ENCODE data around the gene PSMG4. TPM values are rescaled to one million over a fixed set of nuclear protein-coding genes. Genes with fewer than 3 reads are reported as not detected.

PSMG4 gene
- polyA plus RNA-seq, 2 of the 4 experiments (the other 2 are of a cell fraction), result 15.0 to 21.9 TPM

DNA sequence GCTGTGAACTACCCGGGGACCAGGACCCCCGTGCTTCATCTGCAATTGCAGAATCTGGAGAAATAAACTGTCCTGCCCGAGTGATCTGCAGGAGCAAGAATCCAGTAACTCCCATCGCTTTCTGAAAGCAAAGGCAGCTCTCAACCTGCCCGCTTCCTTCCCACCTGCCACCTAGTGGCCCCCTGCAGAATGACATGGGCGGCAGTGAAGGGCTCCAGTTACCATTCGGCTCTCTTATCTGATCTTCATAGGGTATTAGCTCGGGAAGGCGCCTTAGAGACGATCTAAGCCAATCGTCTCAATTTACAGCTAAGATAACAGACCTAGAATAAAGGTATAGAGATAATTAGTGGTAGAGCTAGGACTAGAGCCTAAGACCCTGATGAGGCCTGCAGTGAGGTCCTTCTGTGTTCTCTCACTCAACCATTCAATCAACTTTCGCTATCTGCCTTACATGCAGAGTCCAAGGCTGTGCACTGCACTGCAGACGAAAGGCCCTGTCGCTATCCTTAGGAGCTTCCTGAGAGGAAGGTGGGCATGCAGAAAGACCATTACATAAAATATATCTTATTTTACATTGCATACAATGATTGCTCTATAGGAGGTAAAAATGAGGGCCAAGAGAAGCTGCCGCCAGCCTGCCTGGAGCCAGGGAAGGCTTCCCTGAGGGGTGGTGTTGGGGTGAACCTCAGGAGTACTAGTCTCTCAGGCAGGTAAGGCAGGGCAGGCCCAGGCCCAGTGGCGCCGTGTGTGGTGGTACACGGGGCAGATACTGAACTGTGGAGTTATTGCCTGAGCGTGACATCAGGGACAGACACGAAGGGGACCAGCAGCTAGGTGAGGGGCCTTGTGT is 7.1 kb upstream of the PSMG4 start:
- POLR2A ChIA-PET, result interaction anchor here (0.6 to 3.2 kb wide), 3 partner anchors 21 to 94 kb away, joined by 4 to 9 read pairs (median 4); partner anchors contain the start of gene TUBB2A
- peak; percentile 81 to 91 for ATAC-seq
- Histone ChIP-seq H3K4me3 (no peak overlapping the region), H3K4me2 (peak overlapping the region; percentile 56), H3K9me3 (no peaks in the 10 kb centered on the region), H3K4me1 (peaks cover 6% of the 10 kb centered on the region; the same call in 1 of the 3 replicates), H3K27ac (peak overlapping the region; percentile 45 to 51; a peak in 3 of 6 replicates)
- 35% methylated on average over 19 of the region's 20 CpGs for WGBS (ENCODE audit: missing lambda C conversion rate)
- CTCF ChIA-PET, result interaction anchor here (0.6 to 6.8 kb wide), 29 partner anchors 10 to 183 kb away, joined by 3 to 54 read pairs (median 6); partner anchors contain the start of genes RIPK1 and TUBB2A
- peak; percentile 36; the same call in 1 of the 2 replicates for TF ChIP-seq GATA3 (IDR thresholded peaks at IDR 0.05; ENCODE audit: borderline replicate concordance)
- TF ChIP-seq CBX2 (IDR thresholded peaks at IDR 0.05; ENCODE audit: borderline replicate concordance, low read depth), result no peak
- TF ChIP-seq, protein P1, sequence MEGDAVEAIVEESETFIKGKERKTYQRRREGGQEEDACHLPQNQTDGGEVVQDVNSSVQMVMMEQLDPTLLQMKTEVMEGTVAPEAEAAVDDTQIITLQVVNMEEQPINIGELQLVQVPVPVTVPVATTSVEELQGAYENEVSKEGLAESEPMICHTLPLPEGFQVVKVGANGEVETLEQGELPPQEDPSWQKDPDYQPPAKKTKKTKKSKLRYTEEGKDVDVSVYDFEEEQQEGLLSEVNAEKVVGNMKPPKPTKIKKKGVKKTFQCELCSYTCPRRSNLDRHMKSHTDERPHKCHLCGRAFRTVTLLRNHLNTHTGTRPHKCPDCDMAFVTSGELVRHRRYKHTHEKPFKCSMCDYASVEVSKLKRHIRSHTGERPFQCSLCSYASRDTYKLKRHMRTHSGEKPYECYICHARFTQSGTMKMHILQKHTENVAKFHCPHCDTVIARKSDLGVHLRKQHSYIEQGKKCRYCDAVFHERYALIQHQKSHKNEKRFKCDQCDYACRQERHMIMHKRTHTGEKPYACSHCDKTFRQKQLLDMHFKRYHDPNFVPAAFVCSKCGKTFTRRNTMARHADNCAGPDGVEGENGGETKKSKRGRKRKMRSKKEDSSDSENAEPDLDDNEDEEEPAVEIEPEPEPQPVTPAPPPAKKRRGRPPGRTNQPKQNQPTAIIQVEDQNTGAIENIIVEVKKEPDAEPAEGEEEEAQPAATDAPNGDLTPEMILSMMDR (IDR thresholded peaks at IDR 0.05), result peak; percentile 78
- no peak for TF ChIP-seq JUN (IDR thresholded peaks at IDR 0.05)
- TF ChIP-seq RAD21 (conservative IDR thresholded peaks at IDR 0.05 in 1 of 2, IDR thresholded peaks at IDR 0.05 in 1 of 2), result peak; percentile 69 to 80
- TF ChIP-seq SMC3 (IDR thresholded peaks at IDR 0.05), result peak; percentile 84
- no peak for FAIRE-seq
- peak; percentile 69 to 75 for DNase-seq (ENCODE audit: low read depth in 1 of 2, low spot score in 1 of 2)

DNA sequence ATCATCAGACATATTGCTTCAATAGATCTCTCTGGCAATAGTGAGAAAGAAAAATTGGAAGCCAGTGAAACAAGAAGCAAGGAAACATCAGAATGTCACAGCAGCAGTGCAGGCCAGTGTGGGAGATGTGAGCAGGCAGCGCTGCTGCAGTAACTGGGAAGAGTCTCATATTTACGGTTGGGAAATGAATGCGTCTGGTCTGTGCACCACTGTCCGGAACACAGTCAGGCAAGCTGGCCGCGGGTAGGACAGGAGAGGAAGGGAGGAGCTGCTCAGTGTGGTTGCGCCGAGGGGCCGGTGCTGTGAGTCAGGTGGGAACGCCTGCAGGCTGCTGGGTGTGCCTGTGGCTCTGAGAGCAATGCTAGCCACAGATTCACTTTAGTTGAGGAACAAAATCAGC is 6.4 kb upstream of the PSMG4 start:
- no peak overlapping the region for H3K4me2 ChIP-seq
- H3K4me3 ChIP-seq, result no peak overlapping the region

DNA sequence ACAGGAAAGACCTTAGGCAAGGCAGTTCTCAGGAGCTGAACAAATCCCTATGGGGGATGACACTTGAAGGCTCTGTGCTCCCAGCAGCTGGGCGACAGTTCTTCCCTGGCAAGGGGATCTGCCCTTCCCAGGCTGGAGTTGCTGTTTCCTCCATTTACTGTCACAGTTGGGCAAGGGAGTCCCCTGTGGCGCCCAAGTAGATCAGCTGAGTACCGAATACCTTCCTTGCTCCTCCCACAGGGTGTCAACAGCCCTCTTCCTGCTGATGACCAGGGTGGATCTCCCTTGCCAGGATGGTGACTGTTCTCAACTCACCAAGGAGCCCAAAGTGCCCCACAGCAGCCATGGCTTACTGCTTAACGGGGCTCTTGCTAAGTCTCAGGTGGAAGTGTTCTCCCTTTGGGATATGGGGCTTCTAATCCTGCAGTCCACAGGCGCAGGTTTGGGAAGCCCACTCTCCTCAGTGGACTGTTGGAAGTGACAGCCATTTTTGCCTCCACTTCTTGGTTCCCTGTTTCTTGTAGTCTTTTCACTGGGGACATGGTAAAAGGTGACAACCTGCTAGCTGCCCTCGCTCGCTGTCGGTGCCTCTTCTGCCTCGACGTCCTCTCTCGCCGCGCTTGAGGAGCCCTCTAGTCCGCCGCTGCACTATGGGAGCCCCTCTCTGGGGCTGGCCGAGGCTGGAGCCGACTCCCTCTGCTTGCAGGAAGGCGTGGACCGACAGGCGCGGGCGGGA is 5.7 kb upstream of the PSMG4 start:
- ChIA-PET CTCF (interaction anchor here (0.9 to 6.8 kb wide), 10 partner anchors 9 to 253 kb away, joined by 3 to 54 read pairs (median 7); partner anchors contain the start of genes NQO2 and TUBB2A), POLR2A (no interaction called here)
- TF ChIP-seq KDM5A (IDR thresholded peaks at IDR 0.05) (no peak), RARB (CRISPR knock-in tag; IDR thresholded peaks at IDR 0.05) (no peak), EHMT2 (IDR thresholded peaks at IDR 0.05; ENCODE audit: low read depth) (no peak), SREBF2 (IDR thresholded peaks at IDR 0.05) (no peak), NPAS2 (CRISPR knock-in tag; IDR thresholded peaks at IDR 0.05; ENCODE audit: borderline replicate concordance) (no peak), FOXS1 (CRISPR knock-in tag; IDR thresholded peaks at IDR 0.05) (no peak), ESRRA (IDR thresholded peaks at IDR 0.05; ENCODE audit: borderline replicate concordance, low read length) (no peak), NR3C1 (IDR thresholded peaks at IDR 0.05) (no peak)
- TF ChIP-seq, protein P2, sequence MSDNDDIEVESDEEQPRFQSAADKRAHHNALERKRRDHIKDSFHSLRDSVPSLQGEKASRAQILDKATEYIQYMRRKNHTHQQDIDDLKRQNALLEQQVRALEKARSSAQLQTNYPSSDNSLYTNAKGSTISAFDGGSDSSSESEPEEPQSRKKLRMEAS (IDR thresholded peaks at IDR 0.05), result no peak
- H3K4me3 ChIP-seq, result no peak overlapping the region
- WGBS (ENCODE audit: missing lambda C conversion rate), result 85% methylated on average over 18 of the region's 22 CpGs
- H3K9me3 ChIP-seq, result no peaks in the 10 kb centered on the region
- no peak for DNase-seq (ENCODE audit: low read depth in 1 of 2, low spot score in 1 of 2)
- no peak for ATAC-seq
- peaks cover 3% of the 10 kb centered on the region; the same call in 1 of the 3 replicates for H3K4me1 ChIP-seq
- H3K4me2 ChIP-seq, result no peak overlapping the region
- no peak for FAIRE-seq
- H3K27ac ChIP-seq, result no peak overlapping the region

More for the DNA sequence above, 6.4 kb upstream of the PSMG4 start:
- Histone ChIP-seq H3K27ac (no peak overlapping the region), H3K4me1 (peaks cover 3% of the 10 kb centered on the region; the same call in 1 of the 3 replicates), H3K9me3 (no peaks in the 10 kb centered on the region)
- ATAC-seq (no peak), DNase-seq (ENCODE audit: low read depth in 1 of 2, low spot score in 1 of 2) (no peak), FAIRE-seq (no peak)
- TF ChIP-seq ZC3H11A (IDR thresholded peaks at IDR 0.05), result no peak
- TF ChIP-seq EHF (CRISPR knock-in tag; IDR thresholded peaks at IDR 0.05), result no peak
- TF ChIP-seq, protein P2 (IDR thresholded peaks at IDR 0.05), result no peak
- no peak for TF ChIP-seq GATA3 (IDR thresholded peaks at IDR 0.05; ENCODE audit: borderline replicate concordance)
- no peak for TF ChIP-seq NR3C1 (IDR thresholded peaks at IDR 0.05)
- no peak for TF ChIP-seq MYC (IDR thresholded peaks at IDR 0.05; ENCODE audit: borderline replicate concordance, low read length)
- TF ChIP-seq FOSB (CRISPR knock-in tag; IDR thresholded peaks at IDR 0.05), result no peak
- TF ChIP-seq HOXB13 (CRISPR knock-in tag; IDR thresholded peaks at IDR 0.05; ENCODE audit: low read depth), result no peak
- TF ChIP-seq ZFP36 (IDR thresholded peaks at IDR 0.05; ENCODE audit: borderline replicate concordance, partially characterized antibody), result no peak
- no peak for TF ChIP-seq HEYL (CRISPR knock-in tag; IDR thresholded peaks at IDR 0.05)
- TF ChIP-seq, protein P3, sequence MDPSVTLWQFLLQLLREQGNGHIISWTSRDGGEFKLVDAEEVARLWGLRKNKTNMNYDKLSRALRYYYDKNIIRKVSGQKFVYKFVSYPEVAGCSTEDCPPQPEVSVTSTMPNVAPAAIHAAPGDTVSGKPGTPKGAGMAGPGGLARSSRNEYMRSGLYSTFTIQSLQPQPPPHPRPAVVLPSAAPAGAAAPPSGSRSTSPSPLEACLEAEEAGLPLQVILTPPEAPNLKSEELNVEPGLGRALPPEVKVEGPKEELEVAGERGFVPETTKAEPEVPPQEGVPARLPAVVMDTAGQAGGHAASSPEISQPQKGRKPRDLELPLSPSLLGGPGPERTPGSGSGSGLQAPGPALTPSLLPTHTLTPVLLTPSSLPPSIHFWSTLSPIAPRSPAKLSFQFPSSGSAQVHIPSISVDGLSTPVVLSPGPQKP (IDR thresholded peaks at IDR 0.05; ENCODE audit: low read depth, low read length), result no peak
- ChIA-PET CTCF (interaction anchor here (0.6 to 6.8 kb wide), 18 partner anchors 9 to 253 kb away, joined by 3 to 54 read pairs (median 4); partner anchors contain the start of genes NQO2, RIPK1 and TUBB2A), POLR2A (interaction anchor here (1.4 to 3.2 kb wide), 2 partner anchors 21 to 95 kb away, joined by 4 to 9 read pairs; partner anchors contain the start of gene TUBB2A)
- WGBS (ENCODE audit: missing lambda C conversion rate), result 93% methylated on average over 10 of the region's 10 CpGs

Data from A549 (cell line).